Inflammatory macrophage treated with lipopolysaccharide for 1 hour (primary cell): ENCODE measurements around the gene FRMD5.

Source experiments
- DNase-seq, 2 donors: peaks; one replicate each; pipeline ENCODE4 v3.0.0-alpha.2; 2020 to 2022

The FRMD5 gene

DNA sequence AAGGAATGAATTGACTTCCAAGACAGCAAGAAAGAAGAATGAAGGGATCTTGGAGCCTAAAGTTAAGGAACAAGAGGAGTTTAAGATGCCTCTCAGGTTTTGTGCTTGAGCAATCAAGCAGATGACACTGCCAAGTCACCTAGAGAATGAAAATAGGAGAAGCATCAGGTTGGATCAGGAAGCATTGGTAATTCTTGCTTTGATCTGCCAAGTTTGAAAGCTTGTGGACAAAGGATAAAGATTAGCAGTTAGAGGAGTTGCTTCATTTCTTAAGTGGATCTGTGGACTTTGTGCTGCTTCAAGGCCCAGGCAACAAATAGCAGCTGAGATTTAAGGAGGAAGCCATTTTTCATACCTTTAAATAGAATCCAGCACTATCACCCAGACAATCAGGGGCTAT, 35.6 kb downstream of the FRMD5 start:
- no peak for DNase-seq

DNA sequence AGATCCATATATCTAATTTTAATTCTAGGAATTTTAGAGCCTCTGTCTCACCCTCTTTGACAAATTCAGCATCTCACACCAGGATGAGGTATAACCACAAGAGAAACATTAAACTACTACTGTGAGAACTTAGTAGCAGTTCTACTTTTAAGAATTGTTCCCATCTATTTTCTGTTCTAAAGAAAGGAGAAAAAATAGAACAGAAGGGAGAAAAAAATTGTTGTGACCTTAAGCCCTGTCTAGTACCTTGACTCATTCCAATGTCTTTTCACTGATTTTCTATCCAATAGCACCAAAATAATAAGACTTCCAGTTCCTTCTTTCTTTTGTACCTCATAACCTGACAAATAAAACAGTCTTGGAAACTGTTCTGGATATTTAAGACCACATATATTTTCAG, 37.0 kb downstream of the FRMD5 start:
- no peak for DNase-seq

DNA sequence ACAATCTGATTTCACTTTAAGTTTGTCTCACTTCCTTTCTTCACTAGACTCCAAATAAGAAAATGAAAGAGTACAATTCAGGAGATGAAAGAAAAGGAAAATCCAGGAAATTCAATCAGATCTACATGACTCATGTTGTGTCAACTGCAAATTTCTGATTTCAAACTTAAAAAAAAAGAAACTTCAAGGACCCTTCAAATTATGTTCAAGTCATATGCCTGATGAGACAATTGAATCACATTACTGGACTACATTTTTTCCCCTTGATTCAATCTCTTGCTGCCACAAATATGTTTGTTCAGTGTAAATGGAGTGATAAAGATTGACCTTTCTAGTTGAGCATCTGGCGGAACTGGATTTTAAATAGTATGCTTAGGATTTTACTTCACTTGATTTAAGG, 37.4 kb downstream of the FRMD5 start:
- no peak for DNase-seq

DNA sequence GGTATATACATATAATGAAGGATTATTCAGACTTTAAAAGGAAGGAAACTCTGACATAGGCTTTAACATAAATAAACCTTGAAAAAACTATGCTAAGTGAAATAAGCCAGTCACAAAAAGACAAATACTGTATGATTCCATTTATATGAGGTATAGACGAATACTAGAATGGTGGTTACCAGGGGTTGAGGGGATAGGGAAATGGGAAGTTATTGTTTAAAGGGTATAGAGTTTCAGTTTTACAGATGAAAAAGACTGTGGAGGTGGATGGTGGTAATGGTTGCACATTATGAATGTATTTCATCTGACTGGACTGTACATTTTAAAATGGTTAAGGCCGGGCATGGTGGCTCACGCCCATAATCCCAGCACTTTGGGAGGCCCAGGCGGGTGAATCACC, 41.7 kb downstream of the FRMD5 start:
- no peak for DNase-seq

DNA sequence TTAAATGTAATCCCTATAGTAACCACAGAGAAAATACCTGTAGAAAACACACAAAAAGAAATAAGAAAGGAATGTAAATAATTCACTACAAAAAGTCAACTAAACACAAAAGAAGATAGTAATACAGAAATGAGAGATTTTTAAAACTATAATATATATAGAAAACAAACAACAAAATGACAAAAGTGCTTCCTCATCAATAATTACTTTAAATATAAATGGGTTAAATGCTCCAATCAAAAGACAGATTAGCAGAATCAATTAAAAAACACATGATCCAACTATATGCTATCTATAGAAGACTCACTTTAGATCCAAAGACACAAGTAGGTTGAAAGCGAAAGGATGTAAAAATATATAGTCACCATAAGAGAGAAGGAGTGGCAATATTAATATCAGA, 45.8 kb downstream of the FRMD5 start:
- DNase-seq, result no peak

DNA sequence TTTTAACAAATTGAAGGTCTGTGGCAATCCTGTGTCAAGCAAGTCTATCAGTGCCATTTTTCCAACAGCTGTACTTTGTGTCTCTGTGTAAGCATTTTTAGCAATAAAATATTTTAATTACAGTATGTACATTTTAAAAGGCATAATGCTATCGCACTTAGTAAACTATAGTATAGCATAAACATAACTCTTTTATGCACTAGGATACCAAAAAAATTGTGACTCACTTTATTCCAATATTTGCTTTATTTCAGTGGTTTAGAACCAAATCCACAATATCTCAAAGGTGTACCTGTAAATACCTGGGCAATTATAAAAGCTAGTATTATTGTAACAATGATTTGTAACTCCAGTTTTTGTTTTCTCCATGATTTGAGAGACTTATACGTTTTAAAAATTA, 46.5 kb downstream of the FRMD5 start:
- no peak for DNase-seq

DNA sequence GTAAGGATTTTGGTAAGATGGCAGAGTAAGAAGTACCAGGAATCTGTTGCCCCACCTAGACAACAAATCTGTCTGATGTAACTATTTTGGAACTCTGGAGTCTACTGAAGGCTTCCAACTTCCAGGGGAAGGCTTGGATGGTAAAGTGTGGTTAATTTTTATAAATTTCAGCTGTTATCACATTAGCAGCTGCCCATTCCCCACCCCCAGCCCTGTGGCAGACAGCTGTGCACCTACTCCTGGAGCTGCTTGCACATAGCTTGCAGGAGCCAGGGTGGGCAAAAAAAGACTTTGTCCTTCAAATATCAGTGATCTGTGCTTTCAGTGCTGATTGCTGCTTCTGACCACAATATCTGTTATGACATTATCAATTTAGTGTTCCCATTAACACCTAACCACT, 47.4 kb downstream of the FRMD5 start:
- DNase-seq, result no peak

DNA sequence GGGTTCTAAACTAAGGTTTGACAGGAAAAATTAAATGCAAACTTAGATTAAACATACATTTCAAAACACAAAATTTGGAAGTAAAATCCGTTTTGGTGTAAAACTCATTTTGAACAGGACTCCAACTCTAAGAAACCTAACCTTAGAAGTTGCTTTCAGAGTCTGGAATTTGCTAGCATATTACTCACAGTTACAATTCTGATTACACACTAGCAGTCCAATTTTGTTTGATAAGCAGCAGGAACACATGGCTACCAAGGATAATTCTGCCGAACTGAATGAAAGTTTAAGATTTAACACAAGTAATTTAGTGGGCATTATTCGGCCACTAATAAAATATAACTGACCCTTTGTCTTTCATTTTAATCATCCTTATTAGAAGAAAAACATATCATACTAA, 49.6 kb downstream of the FRMD5 start:
- DNase-seq, result no peak

DNA sequence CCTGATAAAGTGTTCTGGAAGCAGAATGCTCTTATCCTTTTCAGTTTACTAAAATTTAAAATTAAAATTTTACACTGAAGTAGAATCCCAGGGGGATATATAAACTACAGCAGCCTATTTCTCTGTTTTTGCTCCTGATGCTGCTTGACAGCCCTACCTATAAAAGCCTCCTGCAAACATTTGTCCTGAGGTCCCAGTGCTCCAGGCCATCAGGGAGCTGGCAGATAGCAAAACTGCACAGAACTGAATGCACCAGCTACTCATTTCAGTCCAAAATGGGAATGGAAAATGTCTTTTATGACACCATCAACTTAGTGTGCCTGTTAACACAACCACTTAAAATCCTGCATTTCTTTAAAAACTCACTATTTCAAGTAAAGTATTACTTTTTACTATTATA, 50.1 kb downstream of the FRMD5 start:
- DNase-seq, result no peak

DNA sequence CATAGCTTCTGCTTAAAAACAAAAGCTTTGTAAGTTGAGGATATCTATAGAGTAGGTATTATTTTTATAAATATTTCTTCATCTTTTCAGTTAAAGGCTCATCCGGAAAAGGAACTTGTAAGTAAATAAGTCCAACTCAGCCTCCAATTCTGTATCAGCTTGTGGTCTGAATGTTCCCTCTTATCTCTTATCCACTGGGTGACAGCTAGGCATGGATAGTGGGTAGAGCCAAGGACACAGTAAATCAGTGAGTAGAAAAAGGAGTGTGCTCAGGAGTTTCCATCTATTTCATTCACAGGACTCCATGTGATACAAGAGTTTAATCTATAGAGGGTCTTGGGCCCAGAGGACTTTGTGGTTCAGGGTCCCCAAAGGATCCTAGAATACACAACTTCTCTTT, 50.9 kb downstream of the FRMD5 start:
- DNase-seq, result no peak

DNA sequence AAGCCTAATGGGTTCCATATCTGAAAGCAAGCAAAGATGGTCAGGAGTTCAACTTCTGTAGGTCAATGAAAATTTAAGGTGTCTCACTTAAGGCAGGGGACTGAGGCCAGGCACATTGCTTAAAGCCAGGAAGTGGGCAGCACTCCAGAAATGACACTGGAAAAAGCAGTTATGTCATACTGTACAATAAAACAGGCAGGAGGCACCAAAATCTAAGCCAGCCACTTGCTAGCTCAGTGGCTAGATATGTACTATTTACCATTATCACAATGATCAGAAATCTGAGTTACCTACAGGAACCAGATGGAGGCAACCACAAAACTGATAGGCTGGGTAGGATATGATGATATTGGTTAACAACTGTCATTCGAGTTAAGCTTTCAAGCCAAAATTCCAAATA, 57.3 kb downstream of the FRMD5 start:
- no peak for DNase-seq

DNA sequence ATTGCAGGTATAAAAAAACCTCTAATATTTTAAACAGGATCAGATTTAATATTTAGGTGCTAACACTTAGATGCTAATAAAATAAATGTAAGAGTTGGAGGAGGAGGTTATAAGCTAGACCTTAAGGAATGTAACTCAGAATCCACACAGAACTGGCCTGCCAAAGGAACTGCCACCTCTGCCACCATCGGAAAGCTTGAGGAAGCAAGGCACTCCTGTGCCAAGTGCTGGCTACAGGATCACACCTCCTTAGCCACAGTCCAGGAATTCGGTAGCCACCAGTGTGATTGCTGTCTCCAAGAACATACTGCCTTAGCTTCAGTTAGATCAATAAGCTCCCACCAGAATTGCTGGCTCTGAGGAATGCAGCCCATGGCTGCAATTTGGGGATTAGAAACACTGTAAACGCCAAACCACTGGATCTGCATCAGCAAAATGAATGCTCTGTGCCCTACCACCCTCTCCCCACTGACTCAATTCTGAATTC, 58.0 kb downstream of the FRMD5 start:
- DNase-seq, result no peak

DNA sequence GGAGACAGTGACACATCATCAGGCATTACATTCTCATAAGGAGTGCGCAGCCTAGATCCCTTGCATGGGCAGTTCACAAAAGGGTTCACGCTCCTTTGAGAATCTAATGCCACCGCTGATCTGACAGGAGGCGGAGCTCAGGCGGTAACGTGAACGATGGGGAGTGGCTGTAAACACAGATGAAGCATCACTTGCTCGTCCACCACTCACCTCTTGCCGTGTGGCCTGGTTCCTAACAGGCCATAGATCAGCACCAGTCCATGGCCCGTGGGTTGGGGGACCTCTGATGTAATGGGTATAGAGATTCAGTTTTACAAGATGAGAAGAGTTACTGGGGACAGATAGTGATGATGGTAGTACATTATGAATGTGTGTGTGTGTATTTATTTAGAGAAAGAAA, 63.0 kb downstream of the FRMD5 start:
- DNase-seq, result no peak

DNA sequence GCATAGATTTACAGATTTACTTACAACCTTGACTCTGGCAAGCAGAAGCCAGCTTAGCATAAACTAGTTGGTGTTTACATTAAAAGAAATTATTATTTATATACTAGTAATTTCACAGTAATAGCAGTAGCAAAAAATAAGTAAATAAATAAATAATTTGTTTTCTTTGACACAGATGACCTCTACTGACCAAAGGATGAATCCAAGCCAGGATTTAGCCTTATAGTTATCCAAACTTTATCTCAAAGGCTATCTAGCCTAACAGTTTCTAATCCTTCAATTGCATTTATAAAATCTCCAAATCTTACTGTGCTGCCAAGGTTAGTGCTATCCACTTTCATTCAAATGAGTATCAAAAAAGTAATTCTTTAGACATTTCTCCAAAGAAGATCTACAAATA, 64.3 kb downstream of the FRMD5 start:
- DNase-seq, result no peak

DNA sequence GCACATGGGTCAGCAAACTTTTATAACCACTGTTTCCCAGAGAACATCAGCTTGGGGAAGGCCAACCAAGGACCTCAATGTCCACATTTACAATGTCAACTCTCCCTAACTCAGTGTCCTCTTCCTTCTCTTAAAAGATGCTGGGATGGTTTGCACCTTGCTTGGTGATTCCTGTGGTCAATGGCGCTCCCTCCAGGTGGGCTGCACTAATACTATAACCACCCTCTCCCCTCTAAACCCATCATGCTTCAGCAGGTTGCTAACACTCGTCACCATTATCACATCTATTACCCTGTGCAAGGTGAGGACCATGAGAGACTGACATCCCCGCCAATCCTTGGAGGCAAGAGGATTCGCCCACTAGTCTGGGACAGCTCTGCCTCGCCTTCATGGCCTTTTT, 65.2 kb downstream of the FRMD5 start:
- no peak for DNase-seq

DNA sequence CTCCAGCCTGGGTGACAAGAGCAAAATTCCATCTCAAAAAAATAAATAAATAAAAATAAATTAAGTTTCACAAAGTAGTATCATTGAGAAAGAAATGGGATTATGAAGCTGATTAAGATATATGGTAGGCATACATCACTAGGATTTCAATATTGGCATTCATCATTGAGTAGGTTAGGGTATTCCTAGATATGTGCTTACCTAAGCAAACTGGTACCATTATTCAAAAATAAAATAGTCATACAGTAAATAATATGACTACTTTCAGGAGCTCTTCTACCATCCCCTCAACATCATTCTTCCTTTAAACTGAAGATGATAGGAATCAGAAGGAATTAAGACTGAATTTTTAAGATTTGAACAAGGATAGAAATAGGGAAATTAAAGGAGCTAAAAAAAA, 66.6 kb downstream of the FRMD5 start:
- DNase-seq, result no peak

DNA sequence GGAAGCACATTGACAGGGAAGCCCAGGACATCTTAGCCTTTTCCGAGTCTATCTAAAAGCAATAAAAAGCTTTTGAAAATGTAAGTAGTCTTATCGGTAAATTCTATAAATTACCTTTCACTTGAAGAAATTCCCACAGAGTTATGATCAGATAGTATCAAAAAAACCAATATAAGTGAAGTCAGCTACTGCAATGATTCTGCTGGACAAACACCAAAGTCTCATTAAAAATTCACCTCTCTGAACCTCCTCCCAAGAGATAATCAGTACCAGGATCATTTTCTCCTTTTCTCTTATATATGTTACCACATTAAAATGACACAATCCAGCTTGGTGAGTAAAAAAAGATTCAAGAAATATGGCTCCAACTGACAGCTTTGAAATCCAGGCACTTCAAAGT, 69.2 kb downstream of the FRMD5 start:
- no peak for DNase-seq

DNA sequence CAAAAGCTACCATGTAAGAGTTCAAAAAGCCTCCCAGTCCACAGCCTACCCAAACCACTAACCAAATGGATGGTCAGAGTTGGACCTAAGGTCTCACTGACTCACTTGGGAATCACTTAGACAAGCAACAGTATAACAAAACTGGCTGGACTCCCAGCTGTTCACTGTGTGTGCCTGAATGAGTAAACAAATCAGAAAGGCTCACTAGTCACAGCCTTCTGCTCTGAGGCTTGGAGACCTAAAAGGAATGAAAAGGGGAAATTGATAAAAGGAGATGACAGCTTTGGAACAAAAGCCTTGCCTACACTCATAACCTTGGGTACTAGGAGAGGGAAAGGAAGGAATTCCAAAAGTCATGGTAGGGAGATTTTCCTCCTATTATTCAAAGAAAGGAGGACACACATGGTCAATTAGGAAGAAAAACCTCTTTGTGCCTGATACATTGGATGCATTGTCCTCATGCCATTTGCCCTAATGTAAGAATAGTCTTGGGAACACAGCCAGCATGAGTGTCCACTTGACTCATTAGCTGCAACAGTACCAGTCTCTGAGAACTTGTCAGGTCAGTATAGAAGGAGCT, 92.3 kb downstream of the FRMD5 start:
- DNase-seq, result no peak

DNA sequence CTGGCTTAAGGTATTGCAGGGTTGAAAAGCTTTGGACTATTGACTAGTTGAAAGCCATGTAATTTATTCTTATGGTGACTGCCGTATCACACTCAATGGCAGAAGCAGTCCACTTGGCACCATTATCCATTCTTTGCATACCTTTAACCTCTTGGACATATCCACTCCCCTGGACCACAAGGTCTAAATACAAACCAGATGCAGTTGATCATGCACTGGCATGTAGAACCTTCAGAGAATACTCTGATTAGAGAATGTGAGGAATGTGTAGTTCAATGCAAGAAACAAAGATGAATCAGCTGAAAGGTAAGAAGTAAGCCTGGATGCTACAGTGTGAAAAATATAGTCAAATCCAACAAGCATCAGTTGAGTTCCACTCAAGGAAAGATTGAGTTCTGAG, 93.1 kb downstream of the FRMD5 start:
- DNase-seq, result no peak

DNA sequence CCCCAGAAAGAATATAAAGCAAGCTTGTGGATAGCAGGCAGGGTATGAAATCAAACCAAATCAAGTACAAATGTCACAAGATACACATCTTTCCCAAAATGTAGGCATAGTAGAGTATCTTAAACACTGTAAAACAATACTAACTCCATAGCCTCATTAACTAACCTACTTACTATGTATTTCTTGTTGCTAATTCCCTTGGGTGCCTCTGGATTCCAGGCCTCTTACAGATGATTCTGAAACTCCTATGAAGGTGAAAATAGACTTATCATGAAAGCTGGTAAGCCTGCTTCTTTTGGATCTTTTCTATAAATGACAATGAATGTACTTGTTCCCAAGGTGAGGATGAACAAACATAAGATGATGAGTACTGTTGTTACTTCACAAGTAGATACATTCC, 93.8 kb downstream of the FRMD5 start:
- DNase-seq, result no peak

DNA sequence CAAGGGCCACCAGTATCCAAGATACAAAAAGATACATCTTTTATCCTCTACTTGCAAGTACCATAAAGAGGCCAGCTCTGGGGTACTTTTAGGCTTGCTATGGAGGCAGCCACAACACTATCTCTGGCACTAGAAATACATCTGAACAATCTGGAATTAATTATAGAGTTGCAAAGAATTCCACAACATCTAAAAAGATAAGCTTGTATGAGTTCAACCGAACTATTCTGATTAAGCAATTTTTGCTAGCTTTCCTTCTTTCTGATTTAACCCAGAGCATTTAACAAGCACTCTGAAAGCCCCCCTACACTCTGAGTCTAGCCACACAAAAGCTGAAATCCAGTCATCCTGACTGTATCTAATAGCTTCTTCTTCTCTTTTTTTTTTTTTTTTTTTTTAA, 95.4 kb downstream of the FRMD5 start:
- DNase-seq, result no peak

DNA sequence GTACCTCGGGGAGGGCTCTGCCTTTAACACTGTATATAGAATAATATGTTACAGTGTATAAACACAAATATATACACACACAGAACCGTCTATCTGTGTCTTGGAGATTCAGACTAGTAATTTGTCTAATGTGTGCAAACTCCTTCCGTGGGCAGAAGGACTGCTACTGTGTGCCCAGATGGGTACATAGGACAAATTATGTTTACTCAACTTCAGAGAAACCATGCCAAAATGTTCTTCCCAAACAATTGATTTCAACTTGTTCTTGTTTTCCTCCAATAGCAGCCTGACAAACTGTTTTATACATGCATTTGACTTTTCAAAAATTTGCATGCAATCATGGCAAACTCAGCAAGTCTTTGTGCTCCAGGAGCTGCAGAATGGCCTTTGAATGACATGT, 97.5 kb downstream of the FRMD5 start:
- no peak for DNase-seq

DNA sequence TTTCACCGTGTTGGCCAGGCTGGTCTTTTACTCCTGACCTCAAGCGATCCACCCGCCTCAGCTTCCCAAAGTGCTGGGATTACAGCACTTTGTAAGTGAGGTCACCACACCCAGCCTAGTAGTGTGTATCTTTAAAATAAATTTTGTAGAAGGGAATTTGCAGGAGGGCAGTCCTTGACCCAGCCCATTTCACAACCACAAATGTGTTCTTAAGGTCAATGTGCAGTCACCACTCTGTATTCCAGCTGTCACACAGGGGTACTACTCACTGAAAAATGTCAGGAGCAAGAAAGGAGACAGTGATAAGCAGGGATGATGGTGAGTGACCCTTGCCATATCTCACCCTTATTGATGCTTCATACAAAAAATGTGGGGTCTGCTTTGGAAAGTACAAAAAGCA, 98.5 kb downstream of the FRMD5 start:
- no peak for DNase-seq

DNA sequence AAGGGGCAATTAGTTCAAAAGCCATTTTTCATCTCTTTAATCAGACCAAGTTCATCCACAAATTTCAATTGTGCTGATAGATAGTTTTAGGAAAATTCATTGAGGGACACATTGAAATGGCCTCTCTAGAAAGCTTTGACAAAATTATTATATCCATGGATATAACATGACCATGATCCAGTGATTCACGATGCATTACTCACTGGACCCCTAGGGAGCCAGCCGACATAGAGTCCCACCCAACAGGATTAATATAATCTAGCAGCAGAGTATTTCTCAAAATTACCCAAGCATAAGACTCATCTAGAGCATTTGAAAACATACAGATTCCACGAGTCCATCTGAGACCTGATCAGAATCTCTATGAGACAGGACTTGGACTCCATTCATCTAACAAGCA, 100.3 kb downstream of the FRMD5 start:
- no peak for DNase-seq

DNA sequence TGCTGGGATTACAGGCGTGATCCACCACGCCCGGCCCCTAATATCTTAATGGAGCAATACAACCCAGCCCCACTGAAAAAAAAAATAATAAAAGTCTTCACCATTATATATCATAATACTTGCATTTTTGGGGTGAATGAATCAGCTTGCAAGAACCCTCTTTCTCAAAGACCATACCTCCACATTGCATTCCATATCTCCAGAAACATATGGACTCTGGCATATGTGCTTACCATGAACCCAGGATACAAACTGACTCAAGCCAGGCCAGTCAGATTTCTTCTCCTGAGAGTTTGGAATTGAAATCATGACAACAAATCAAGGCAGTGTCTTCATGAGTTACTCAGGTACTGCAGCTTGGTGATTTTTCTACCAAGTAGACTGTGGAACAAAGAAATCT, 101.2 kb downstream of the FRMD5 start:
- DNase-seq, result no peak

DNA sequence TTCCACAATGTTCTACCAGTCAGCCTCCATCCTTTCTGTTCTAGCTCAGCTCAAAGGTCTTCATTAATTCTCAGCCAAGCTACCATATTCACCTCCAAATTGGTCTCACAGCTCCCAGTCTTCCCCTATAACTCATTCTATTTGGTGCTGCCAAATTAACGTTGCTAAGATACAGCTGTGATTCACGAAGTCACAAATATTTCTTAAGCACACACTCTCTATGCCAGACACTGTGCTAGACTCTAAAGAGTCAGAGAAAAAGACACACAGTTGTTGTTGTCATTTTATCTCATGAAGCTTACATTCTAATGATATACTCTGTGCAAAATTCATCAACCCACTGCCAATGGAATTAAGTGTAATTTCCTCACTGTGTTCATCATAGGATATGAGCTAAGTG, 102.8 kb downstream of the FRMD5 start:
- no peak for DNase-seq
